ENCODE results near the gene IRX4.

IRX4 gene

GRCh38 chr5:1913578-1913977, 30.9 kb upstream of the IRX4 start:
- DNase-seq: no peak
- no peak overlapping the region for H3K4me2 ChIP-seq (ENCODE audit: low read depth, low read length)
- no peaks in the 10 kb centered on the region for H3K4me1 ChIP-seq (ENCODE audit: low read length)
- H3K27me3 ChIP-seq (replicated peaks; ENCODE audit: insufficient read depth, low read length): peaks cover 38% of the 10 kb centered on the region
- no peak overlapping the region for H3K4me3 ChIP-seq (ENCODE audit: low read length)
- no peak overlapping the region for H3K27ac ChIP-seq (ENCODE audit: low read length)
- no peak overlapping the region for H2AFZ ChIP-seq (ENCODE audit: low read length)
- no peaks in the 10 kb centered on the region for H3K79me2 ChIP-seq (ENCODE audit: low read length)
- H3F3A ChIP-seq (ENCODE audit: insufficient read depth, low read length): no peaks in the 10 kb centered on the region
- no peaks in the 10 kb centered on the region for H3K9me3 ChIP-seq (replicated peaks; ENCODE audit: insufficient read depth, low read length)
- TF ChIP-seq EZH2phosphoT487 (IDR thresholded peaks at IDR 0.05; ENCODE audit: low read length) (no peak), CTCF (IDR thresholded peaks at IDR 0.05; ENCODE audit: low read length) (no peak), EZH2 (optimal IDR thresholded peaks at IDR 0.05; ENCODE audit: low read depth, low read length) (no peak)
- H3K36me3 ChIP-seq (replicated peaks; ENCODE audit: insufficient read depth, low read length): no peaks in the 10 kb centered on the region
- H3K9ac ChIP-seq (ENCODE audit: low read length): no peak overlapping the region
- H3K9me2 ChIP-seq (replicated peaks; ENCODE audit: insufficient read depth, low read length): no peaks in the 10 kb centered on the region
- H4K20me1 ChIP-seq (ENCODE audit: insufficient read depth, low read length): no peaks in the 10 kb centered on the region

GRCh38 chr5:1912951-1913565, 30.3 kb upstream of the IRX4 start:
- H3K79me2 ChIP-seq (ENCODE audit: low read length): no peaks in the 10 kb centered on the region
- no peaks in the 10 kb centered on the region for H3K9me2 ChIP-seq (replicated peaks; ENCODE audit: insufficient read depth, low read length)
- DNase-seq: no peak
- peaks cover 43% of the 10 kb centered on the region for H3K27me3 ChIP-seq (replicated peaks; ENCODE audit: insufficient read depth, low read length)
- H3K4me2 ChIP-seq (ENCODE audit: low read depth, low read length): no peak overlapping the region
- no peak overlapping the region for H3K27ac ChIP-seq (ENCODE audit: low read length)
- H2AFZ ChIP-seq (ENCODE audit: low read length): no peak overlapping the region
- no peaks in the 10 kb centered on the region for H3K9me3 ChIP-seq (replicated peaks; ENCODE audit: insufficient read depth, low read length)
- no peaks in the 10 kb centered on the region for H3F3A ChIP-seq (ENCODE audit: insufficient read depth, low read length)
- H3K4me1 ChIP-seq (ENCODE audit: low read length): no peaks in the 10 kb centered on the region
- H4K20me1 ChIP-seq (ENCODE audit: insufficient read depth, low read length): no peaks in the 10 kb centered on the region
- H3K36me3 ChIP-seq (replicated peaks; ENCODE audit: insufficient read depth, low read length): no peaks in the 10 kb centered on the region
- no peak for TF ChIP-seq CTCF (IDR thresholded peaks at IDR 0.05; ENCODE audit: low read length)
- no peak for TF ChIP-seq EZH2 (optimal IDR thresholded peaks at IDR 0.05; ENCODE audit: low read depth, low read length)
- TF ChIP-seq EZH2phosphoT487 (IDR thresholded peaks at IDR 0.05; ENCODE audit: low read length): no peak
- no peak overlapping the region for H3K4me3 ChIP-seq (ENCODE audit: low read length)
- H3K9ac ChIP-seq (ENCODE audit: low read length): no peak overlapping the region

GRCh38 chr5:1911773-1912235, 29.1 kb upstream of the IRX4 start:
- Histone ChIP-seq H3K9me3 (replicated peaks; ENCODE audit: insufficient read depth, low read length) (no peaks in the 10 kb centered on the region), H3K36me3 (replicated peaks; ENCODE audit: insufficient read depth, low read length) (no peaks in the 10 kb centered on the region), H3K4me3 (ENCODE audit: low read length) (no peak overlapping the region), H3K27me3 (replicated peaks; ENCODE audit: insufficient read depth, low read length) (peaks cover 50% of the 10 kb centered on the region), H3K4me1 (ENCODE audit: low read length) (no peaks in the 10 kb centered on the region), H3K9me2 (replicated peaks; ENCODE audit: insufficient read depth, low read length) (no peaks in the 10 kb centered on the region), H3F3A (ENCODE audit: insufficient read depth, low read length) (no peaks in the 10 kb centered on the region), H3K4me2 (ENCODE audit: low read depth, low read length) (no peak overlapping the region), H3K27ac (ENCODE audit: low read length) (no peak overlapping the region), H3K79me2 (ENCODE audit: low read length) (no peaks in the 10 kb centered on the region), H4K20me1 (ENCODE audit: insufficient read depth, low read length) (no peaks in the 10 kb centered on the region), H3K9ac (ENCODE audit: low read length) (no peak overlapping the region), H2AFZ (ENCODE audit: low read length) (no peak overlapping the region)
- no peak for TF ChIP-seq EZH2 (optimal IDR thresholded peaks at IDR 0.05; ENCODE audit: low read depth, low read length)
- TF ChIP-seq EZH2phosphoT487 (IDR thresholded peaks at IDR 0.05; ENCODE audit: low read length): no peak
- TF ChIP-seq CTCF (IDR thresholded peaks at IDR 0.05; ENCODE audit: low read length): no peak
- no peak for DNase-seq

Measured in MM.1S (cell line).